ENCODE measurements around the gene FRY. TPM values are rescaled to one million over a fixed set of nuclear protein-coding genes. Genes with fewer than 3 reads are reported as not detected.

Gene FRY
- total RNA-seq, 1 experiment from 2014 or later, result 5.3 TPM

GRCh38 chr13:32278426-32278825 is 246.9 kb downstream of the FRY start:
- ATAC-seq, result no peak
- DNase-seq (ENCODE audit: low spot score), result no peak
- Mint-ChIP-seq H3K4me3 (no peak overlapping the region), H3K4me1 (no peaks in the 10 kb centered on the region), H3K27me3 (ENCODE audit: low read depth) (no peaks in the 10 kb centered on the region), H3K9me3 (no peaks in the 10 kb centered on the region), H3K27ac (no peak overlapping the region), H3K36me3 (no peaks in the 10 kb centered on the region)
- no peak for TF ChIP-seq ZNF121 (CRISPR knock-in tag; IDR thresholded peaks at IDR 0.05)
- no peak for TF ChIP-seq IRF2 (CRISPR knock-in tag; IDR thresholded peaks at IDR 0.05; ENCODE audit: borderline replicate concordance, low read depth)
- TF ChIP-seq E2F5 (CRISPR knock-in tag; IDR thresholded peaks at IDR 0.05), result no peak
- no peak for TF ChIP-seq STAT6 (CRISPR knock-in tag; conservative IDR thresholded peaks at IDR 0.05; ENCODE audit: low read depth)
- TF ChIP-seq CDX4 (CRISPR knock-in tag; IDR thresholded peaks at IDR 0.05; ENCODE audit: borderline replicate concordance), result no peak
- no peak for TF ChIP-seq ARID4B (CRISPR knock-in tag; IDR thresholded peaks at IDR 0.05; ENCODE audit: borderline replicate concordance)
- CTCF ChIA-PET, result interaction anchor here (1.0 kb wide), 1 partner anchor 10 kb away, joined by 3 read pairs; no protein-coding TSS in a partner anchor
- POLR2A ChIA-PET, result no interaction called here

GRCh38 chr13:32281096-32281495 is 249.5 kb downstream of the FRY start:
- no peak overlapping the region for H3K27ac Mint-ChIP-seq
- H3K27me3 Mint-ChIP-seq (ENCODE audit: low read depth), result no peaks in the 10 kb centered on the region
- no peak for ATAC-seq
- no peaks in the 10 kb centered on the region for H3K9me3 Mint-ChIP-seq
- no peak for DNase-seq (ENCODE audit: low spot score)
- peaks cover 7% of the 10 kb centered on the region for H3K4me1 Mint-ChIP-seq
- ChIA-PET CTCF (no interaction called here), POLR2A (no interaction called here)
- no peak overlapping the region for H3K4me3 Mint-ChIP-seq
- no peaks in the 10 kb centered on the region for H3K36me3 Mint-ChIP-seq
- TF ChIP-seq MYBL2 (CRISPR knock-in tag; IDR thresholded peaks at IDR 0.05) (no peak), ZNF396 (CRISPR knock-in tag; IDR thresholded peaks at IDR 0.05; ENCODE audit: borderline replicate concordance) (no peak), MAX (CRISPR knock-in tag; IDR thresholded peaks at IDR 0.05) (no peak), MXD4 (CRISPR knock-in tag; IDR thresholded peaks at IDR 0.05; ENCODE audit: borderline replicate concordance) (no peak), GABPB1 (CRISPR knock-in tag; IDR thresholded peaks at IDR 0.05) (no peak), ZNF671 (CRISPR knock-in tag; IDR thresholded peaks at IDR 0.05) (no peak), AFF4 (CRISPR knock-in tag; IDR thresholded peaks at IDR 0.05; ENCODE audit: borderline replicate concordance) (no peak), HMGA2 (CRISPR knock-in tag; IDR thresholded peaks at IDR 0.05) (no peak), SMAD4 (CRISPR knock-in tag; IDR thresholded peaks at IDR 0.05) (no peak), ZNF512 (CRISPR knock-in tag; IDR thresholded peaks at IDR 0.05; ENCODE audit: borderline replicate concordance) (no peak), ATF3 (CRISPR knock-in tag; conservative IDR thresholded peaks at IDR 0.05) (no peak), NFE2L1 (CRISPR knock-in tag; IDR thresholded peaks at IDR 0.05) (no peak), ZNF416 (CRISPR knock-in tag; IDR thresholded peaks at IDR 0.05) (no peak), IRF2 (CRISPR knock-in tag; IDR thresholded peaks at IDR 0.05; ENCODE audit: borderline replicate concordance, low read depth) (no peak), CBFB (CRISPR knock-in tag; IDR thresholded peaks at IDR 0.05; ENCODE audit: low read depth) (no peak)

Data from WTC11 (cell line).